HG03342 (cell line): ENCODE results near the gene RGSL1.
"Not testable (repeated sequence)": the region's sequence is repeated elsewhere in the genome, so short reads cannot be mapped to it uniquely, and the experiment has no call there.

Experiments
- ATAC-seq: cut with Tn5 transposase; IDR thresholded peaks from one replicate; pipeline ENCODE4 v1.9.1; 2021; ENCODE audit warnings: mild to moderate bottlenecking, moderate library complexity; ENCODE audit not compliant: unreplicated experiment

The RGSL1 gene

GRCh38 chr1:182446033-182446669, 3.8 kb upstream of the RGSL1 start:
- peak; percentile 67 for ATAC-seq

DNA sequence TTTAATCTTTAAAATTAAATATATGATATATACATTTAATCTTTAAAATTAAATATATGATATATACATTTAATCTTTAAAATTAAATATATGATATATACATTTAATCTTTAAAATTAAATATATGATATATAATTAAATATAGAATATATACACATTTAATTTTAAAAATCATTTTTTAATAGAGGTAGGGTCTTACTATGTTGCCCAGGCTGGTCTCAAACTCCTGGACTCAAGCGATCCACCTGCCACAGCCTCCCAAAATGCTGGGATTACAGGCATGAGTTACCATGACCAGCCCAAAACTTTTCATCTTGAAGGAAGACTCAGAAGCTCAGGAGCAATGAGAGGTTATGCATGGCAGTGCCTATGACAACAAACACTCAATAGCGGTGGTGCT, 2.8 kb upstream of the RGSL1 start:
- not testable (repeated sequence) for ATAC-seq

DNA sequence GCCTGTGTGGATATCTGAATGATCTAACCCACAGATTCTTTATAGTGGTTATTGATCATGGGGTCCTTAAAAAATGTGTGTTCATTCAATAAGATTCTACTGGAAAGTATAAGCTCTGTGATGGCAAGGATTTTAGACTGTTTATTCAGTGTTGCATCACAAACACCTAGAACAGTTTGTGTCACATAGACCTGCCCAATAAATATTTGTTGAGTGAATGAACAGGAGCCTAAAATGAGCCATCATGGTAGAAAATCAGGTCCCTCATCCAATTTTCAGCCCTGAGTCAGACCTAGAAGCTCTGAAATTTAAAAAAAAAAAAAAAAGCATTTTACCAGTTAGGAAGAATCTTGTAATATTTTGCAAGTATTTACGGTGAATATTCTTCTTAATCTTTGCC, 2.3 kb upstream of the RGSL1 start:
- ATAC-seq, result no peak

DNA sequence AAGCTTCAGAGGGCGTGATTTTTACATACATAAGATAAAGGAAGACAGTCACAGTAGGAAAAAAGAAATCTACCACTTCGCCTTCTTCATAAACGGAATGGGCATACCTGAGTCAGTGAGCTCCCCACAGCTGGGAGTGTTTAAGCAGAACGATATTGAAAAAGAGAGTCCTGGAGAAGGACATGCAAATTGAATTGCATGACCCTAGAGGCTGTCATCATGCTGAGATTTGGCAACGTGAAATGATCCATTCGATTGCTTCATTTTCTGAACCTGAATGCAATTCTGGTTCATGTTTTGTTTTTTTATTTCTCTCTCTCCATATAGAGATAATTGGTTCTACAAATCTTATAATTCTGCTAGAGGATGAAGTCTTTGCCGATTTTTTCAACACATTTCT, 3.7 kb downstream of the RGSL1 start:
- no peak for ATAC-seq

GRCh38 chr1:182457844-182458243, 7.9 kb downstream of the RGSL1 start:
- no peak for ATAC-seq

- ATAC-seq, result no peak
Observed at GRCh38 chr1:182459949-182460348, 10.0 kb downstream of the RGSL1 start.

- ATAC-seq, result no peak
Observed at GRCh38 chr1:182460550-182460951, 10.6 kb downstream of the RGSL1 start.

- no peak for ATAC-seq
Observed at GRCh38 chr1:182473556-182473955, 23.6 kb downstream of the RGSL1 start.

GRCh38 chr1:182476625-182477024, 26.7 kb downstream of the RGSL1 start:
- no peak for ATAC-seq

- ATAC-seq, result no peak
Observed at GRCh38 chr1:182478238-182478637, 28.3 kb downstream of the RGSL1 start.

- no peak for ATAC-seq
Observed at GRCh38 chr1:182484067-182484466, 34.1 kb downstream of the RGSL1 start.

GRCh38 chr1:182484531-182485257, 34.7 kb downstream of the RGSL1 start:
- peak; percentile 88 for ATAC-seq

DNA sequence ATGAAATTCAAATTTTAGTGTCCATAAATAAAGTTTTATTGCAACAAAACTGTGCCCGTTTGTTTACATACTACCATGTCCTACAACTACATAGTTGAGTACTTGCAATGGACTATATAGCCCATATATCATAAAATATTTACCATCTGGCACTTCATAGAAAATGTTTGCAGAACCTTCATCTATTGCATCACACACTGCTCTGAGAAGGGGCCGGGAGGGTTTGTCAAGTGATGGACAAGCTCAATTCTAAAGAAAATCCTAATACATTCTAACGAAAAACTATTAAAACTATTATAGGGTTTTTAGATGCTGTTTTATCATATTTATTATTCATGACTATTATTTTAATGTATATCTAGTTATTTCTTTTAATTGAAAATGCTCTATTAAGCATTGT, 35.9 kb downstream of the RGSL1 start:
- ATAC-seq, result no peak

DNA sequence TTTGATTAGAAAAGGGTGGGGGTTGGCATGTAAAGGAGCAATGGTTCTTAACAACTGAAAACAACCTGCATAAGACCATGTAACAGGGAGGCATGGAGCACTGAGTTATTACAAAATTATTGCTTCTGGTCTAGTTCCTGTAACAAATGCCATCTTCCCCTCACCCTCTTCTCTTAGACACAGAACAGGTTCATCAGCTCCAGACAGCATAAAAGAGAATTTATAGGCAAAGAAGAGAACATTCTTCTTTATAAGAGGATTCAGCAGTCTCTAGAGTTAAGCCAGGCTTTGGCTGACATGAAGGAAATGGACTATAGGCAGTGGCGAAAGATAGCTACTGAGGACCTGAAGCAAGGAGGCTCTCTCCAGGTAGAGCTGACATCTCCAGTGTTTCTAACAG, 38.9 kb downstream of the RGSL1 start:
- no peak for ATAC-seq

DNA sequence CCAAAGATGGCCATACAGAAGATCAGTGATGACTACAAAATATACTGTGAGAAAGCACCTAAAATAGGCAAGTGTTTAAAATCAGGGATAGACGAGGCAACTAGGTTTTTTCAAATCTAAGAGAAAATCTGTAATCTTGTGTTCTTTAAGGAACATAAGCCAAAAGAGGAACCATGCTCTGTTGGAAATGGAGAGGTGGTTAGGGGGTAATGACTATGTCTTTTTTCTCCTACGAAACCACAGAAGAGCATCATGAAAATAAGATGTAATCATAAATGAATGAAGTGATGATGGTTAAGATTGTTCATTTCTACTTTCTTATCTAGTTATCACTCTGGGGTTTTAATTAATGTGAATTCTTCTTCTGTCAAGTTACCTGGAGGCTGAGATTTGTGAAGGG, 43.1 kb downstream of the RGSL1 start:
- ATAC-seq, result no peak

DNA sequence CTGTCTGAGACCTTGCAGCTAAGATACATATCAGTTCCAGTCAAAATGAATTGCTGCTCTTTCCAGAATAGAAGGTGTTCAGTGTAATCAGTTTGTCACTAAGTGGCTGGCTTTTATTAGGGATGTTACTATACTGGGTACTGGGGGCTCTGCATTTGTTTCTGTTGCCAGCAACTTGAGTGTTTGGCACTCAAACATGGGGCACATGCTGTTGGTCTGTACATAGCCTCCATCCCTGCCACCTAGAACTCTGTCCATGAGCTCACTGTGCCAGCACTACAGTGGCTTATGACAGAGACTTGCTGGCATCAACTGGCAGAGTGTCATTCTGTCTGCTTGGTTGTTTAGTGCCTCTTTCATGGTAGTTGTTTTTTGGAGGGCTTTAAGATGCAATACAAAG, 45.1 kb downstream of the RGSL1 start:
- ATAC-seq, result no peak

DNA sequence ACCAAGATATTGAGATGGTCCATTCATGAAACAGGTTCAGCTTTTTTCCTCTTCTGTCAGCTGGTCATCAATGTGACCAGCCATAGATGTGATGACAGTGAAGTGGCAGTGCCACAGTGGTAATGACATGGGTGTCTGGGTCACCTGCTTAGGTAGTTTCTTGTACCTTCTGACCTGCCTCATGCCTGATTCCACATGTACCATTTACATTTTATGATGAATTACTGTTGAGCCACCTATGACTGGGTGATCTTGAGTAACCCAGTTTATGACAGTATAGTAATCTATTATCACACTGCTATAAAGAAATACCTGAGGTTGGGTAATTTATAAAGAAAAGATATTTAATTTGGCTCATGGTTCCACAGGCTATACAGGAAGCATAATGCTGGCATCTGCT, 45.7 kb downstream of the RGSL1 start:
- no peak for ATAC-seq

DNA sequence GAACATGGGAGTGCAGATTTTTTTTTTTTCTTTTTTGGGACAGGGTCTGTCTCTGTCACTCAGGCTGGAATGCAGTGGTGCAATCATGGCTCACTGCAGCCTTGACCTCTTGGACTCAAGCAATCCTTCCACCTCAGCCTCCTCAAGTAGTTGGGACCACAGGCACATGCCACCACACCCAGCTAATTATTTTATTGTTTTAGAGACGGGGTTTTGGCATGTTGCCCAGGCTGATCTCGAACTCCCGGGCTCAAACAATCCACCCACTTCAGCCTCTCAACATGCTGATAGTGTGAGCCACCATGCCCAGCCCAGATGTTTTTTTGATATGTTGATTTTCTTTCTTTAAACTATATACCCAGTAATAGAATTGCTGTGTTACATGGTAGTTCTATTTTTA, 57.7 kb downstream of the RGSL1 start:
- ATAC-seq, result no peak

DNA sequence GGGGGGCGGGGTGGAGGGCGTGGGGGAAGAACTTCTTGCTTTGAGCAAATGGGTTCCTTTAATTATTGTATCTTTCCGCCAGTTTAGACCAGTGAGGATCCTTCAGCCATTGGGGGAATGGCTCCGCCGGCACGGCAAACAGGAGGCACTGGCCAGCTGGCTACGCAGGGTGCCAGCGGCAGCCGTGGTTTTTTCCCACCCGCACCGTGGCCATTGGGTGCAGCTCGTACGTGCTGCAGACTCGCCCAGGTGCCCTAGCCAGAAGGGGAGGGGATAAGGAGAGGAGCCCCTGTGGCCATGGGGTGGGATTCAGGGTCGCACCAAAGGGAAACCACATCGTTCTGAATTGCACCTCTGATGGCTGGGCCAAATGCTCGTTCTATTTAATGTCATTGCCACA, 65.6 kb downstream of the RGSL1 start:
- ATAC-seq, result no peak

GRCh38 chr1:182520736-182521135, 70.8 kb downstream of the RGSL1 start:
- no peak for ATAC-seq

DNA sequence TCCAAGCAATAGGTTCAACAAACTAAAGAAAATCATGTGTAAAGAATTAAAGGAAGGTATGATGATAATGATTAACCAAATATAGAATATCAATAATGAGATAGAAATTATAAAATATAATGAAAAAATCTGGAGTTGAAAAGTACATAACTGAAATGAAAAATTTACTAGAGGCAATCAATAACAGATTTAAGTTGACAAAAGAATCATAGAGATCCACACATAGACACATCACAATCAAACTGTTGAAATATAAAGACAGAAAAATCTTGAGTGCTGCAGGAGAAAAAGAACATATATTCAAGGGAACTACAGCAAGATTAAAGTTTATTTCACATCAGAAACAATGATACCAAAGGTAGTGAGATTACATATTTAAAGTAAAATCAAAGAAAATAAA, 75.4 kb downstream of the RGSL1 start:
- ATAC-seq, result no peak

DNA sequence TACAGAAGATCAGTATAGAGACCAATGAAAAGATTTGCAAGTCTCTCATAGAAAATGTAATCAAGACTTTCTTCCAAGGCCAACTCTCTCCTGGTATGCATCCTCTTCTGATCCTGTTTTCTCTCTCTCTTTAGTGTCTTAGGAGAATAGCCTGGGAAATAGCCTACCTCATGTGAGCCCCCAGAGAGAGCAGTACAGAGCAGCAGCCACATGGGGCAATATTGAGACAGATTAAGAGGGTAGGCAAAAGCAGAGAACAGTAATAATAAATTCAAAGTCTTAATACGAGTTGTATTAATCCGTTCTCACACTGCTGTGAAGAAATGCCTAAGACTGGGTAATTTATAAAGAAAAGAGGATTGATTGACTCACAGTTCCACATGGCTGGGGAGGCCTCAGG, 77.7 kb downstream of the RGSL1 start:
- ATAC-seq, result no peak

DNA sequence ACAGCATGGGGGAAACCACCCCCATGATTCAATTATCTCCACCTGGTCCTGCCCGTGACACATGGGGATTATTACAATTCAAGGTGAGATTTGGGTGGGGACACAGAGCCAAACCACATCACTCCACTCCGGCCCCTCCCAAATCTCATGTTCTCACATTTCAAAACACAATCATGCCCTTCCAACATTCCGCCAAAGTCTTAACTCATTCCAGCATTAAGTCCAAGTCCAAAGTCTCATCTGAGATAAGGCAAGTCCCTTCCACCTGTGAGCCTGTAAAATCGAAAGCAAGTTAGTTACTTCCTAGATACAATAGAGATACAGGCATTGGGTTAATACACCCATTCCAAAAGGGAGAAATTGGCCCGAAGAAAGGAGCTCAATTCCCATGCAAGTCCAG, 78.3 kb downstream of the RGSL1 start:
- not testable (repeated sequence) for ATAC-seq
